DOHH2 (cell line): Measurements from ENCODE around the gene CMIP.

ENCODE experiments used
- EZH2phosphoT487 ChIP-seq: fragments of 200-600 bp; sonication (generic); IDR thresholded peaks from 2 replicates; pipeline ENCODE4 v1.6.1; 2017; ENCODE audit warnings: borderline replicate concordance, mild to moderate bottlenecking, antibody characterized with exemption, low read length, moderate library complexity, mixed read lengths
- TF ChIP-seq, protein P1 (sequence below): fragments of 200-600 bp; sonication (generic); IDR thresholded peaks from one replicate; pipeline ENCODE4 v1.5.1; 2014; ENCODE audit warnings: antibody characterized with exemption, mild to moderate bottlenecking, low read depth, low read length; ENCODE audit not compliant: poor library complexity, severe bottlenecking

DNA sequence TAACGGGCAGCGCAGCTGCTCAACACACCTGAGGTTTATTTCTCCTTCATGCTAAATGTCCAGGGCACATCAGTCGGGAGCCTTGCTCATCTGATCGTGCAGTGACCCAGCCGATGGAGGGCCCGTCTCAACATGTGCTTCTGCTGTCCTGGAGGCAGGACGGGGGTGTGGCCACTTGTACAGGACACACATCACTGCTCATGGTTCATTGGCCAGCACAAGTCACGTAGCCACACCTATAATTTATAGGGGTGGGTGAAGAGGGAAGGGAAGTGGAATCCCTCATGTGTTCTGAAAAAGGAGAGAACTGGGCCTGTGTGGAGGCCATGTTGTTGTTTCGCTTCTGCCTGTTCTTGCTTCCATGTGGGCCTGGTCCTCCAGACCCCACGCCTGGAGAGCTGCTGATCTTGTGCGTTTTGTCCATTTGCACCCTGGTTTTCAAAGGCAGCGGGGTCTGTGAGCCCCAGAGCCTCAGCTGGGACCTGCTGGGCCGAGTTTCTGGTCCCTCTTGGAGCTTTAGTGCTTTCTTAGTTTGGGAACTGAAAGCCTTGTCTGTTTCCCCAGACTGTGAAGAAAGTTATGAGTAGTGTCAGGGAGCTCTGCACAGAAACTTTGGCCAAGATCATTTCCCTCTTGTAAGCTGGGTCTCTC is 60.5 kb downstream of the CMIP start:
- TF ChIP-seq, protein P1, sequence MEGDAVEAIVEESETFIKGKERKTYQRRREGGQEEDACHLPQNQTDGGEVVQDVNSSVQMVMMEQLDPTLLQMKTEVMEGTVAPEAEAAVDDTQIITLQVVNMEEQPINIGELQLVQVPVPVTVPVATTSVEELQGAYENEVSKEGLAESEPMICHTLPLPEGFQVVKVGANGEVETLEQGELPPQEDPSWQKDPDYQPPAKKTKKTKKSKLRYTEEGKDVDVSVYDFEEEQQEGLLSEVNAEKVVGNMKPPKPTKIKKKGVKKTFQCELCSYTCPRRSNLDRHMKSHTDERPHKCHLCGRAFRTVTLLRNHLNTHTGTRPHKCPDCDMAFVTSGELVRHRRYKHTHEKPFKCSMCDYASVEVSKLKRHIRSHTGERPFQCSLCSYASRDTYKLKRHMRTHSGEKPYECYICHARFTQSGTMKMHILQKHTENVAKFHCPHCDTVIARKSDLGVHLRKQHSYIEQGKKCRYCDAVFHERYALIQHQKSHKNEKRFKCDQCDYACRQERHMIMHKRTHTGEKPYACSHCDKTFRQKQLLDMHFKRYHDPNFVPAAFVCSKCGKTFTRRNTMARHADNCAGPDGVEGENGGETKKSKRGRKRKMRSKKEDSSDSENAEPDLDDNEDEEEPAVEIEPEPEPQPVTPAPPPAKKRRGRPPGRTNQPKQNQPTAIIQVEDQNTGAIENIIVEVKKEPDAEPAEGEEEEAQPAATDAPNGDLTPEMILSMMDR, result no peak
- TF ChIP-seq EZH2phosphoT487, result no peak
